GM21723 (cell line): ENCODE data around the gene NUDT3.
"Not testable (repeated sequence)": the region's sequence is repeated elsewhere in the genome, so short reads cannot be mapped to it uniquely, and the experiment has no call there.

ENCODE experiments used
- ATAC-seq: cut with Tn5 transposase; IDR thresholded peaks from one replicate; pipeline ENCODE4 v1.9.1; 2021; ENCODE audit warnings: mild to moderate bottlenecking, moderate library complexity; ENCODE audit not compliant: unreplicated experiment

NUDT3 gene

DNA sequence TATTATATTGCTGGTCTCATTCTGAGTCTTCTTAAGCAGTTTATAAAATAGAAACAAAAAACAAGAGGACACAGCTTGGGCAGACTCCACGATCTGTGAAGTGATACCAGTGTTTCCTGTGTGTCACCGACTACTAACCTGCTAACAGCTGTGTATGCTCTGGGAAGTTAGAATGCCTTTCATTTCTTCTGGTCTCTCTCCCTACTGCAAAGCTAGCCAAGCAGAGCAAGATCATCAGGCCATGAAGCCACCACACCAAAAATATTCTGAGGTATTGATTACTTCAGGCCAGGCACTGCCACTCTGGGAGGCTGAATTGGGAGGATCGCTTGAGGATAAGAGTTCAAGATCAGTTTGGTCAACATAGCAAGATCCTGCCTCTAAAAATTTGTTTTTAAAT, 96.7 kb downstream of the NUDT3 start:
- ATAC-seq = peak; percentile 82

DNA sequence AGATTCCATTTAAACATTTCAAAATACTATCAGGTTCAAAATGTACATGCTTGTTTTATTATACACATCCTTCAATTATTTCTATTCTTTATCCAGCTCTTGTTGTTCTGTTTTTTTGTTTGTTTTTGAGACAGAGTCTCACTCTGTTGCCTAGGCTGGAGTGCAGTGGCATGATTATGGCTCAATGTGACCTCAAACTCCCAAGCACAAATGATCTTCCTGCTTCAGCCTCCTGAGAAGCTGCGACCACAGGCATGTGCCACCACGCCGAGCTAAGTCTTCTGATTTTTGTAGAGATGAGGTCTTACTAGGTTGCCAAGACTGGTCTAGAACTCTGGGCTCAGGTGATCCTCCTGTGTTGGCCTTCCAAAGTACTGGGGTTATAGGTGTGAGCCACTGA, 99.5 kb downstream of the NUDT3 start:
- no peak for ATAC-seq

DNA sequence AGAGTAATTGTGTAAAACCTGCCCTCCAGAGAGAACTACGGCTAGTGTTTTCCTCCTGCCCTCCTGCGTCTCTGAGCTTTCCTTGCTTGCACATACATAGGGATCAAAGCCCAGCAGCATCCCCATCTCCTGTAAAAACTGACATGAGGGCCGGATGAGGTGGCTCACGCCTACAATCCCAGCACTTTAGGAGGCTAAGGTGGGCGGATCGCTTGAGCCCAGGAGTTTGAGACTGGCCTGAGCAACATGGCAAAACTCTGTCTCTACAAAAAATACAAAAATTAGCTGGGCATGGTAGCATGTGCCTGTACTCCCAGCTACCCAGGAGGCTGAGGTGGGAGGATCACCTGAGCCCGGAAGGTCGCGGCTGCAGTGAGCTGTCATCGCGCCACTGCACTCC, 103.3 kb downstream of the NUDT3 start:
- ATAC-seq = no peak

DNA sequence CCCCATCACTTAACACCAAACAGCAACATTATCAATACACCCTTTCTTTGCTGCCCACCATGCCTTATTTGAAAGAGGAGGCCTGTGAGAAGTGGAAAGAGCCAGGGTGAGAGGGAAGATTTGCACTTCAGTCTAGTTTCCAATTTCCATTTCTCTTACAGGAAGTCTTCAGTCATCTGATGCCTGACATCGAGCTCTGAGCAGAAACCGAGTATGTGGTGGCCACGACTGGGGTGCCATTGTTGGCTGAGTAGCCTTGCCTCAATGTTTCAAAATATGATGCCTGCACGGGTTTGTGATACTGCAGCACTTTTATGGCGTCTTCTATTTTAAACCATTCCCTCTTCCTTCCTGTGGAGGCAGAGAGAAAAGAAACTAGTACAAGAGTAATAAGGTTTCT, 103.9 kb downstream of the NUDT3 start:
- ATAC-seq = no peak

DNA sequence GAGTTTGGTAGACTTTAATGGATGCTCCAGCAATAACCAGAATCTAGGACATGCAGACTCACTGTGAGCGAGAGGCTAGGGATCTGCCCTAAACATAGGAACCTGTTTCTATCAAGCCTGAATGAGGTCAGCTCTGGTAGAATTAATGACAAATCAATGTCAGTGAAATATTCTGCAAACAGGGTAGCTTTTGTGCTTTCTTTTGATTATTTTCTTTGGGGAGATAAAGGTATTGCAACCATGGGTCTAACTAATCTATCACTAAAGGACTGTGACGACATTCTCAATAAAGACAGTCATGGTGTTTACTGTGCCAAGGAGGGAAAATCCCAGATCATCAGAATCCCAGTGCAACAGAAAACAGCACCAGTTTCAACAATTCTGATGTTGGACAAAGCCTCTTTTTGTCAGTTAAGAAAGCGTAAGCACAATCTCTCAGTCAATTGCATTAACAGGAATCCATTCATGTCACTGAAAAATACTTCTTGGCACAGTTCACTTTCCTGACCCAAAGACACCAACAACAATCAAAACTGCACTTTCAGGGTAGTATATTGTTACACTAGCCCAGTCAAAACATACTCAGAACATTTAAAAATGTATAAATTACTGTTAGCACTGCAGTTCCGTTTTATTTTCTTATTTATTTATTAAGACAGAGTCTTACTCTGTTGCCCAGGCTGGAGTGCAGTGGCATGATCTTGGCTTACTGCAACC, 106.9 kb downstream of the NUDT3 start:
- no peak for ATAC-seq

DNA sequence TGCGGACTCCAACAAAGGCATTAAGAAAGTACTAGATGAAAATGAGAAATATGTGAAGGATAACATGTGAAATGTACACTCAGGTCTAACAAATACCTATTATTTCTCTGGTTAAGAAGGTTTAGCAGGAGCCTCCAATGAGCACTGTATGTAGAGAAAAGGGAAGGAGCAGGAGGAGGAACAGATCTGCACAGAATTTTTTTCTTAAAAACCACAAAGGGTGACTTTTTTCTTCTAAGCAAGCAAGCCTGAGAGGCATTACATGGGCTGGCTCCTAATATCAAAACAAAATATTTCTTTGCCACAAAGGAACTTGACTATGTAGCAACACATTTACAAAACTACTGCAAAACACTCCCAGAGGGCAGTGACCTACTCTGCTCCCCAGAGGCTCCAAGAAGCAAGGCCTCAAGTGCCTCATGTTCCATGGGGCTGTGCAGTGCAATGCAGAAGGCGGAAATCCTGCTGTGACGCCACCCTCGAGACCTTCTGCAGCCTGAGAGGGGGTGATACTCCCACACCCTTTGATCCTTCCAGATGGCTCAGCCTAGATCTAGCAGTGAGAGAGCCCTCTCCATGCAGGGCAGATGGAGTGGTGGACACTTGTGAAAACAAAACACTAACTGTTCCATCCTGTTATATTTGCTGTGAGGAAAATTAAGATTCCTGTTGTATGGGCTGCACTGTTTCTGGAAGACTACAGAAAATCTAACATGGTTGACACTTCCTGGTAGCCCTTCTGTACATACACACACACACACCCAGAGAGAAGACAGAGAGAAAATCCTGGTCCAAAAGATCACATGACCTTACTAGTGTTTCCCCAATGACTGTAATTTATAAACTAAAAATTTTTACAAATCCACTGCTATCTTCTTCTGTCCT, 107.7 kb downstream of the NUDT3 start:
- no peak for ATAC-seq

DNA sequence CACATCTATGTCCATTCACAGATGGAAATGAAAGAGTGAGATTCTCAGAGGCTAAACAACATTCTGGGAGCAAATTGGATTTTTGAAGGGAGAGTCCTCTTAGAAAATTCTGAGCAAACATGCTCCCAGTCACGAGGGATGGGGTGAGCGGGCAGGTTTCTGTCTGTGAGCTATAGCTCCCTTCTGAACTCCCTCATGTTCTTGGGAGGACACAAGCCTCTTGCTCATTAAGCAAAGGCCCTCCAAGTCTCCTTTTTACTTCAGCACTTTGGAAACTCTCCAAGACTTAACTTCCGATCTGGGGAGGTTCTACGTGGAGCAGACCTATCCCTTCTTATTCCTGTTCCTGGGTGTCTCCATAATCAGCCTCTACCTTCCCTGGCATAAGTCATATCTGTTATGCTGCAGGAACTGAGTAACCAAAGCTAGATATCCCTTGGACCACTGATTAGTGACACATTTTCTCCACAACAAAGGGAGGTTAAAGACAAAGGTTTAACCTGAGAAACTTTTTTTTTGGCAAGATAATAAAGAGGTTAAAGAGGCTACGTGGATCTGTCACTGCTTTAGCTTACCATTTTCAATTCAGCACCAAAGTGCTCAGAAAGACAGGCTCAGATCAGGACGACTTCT, 110.7 kb downstream of the NUDT3 start:
- ATAC-seq = no peak

DNA sequence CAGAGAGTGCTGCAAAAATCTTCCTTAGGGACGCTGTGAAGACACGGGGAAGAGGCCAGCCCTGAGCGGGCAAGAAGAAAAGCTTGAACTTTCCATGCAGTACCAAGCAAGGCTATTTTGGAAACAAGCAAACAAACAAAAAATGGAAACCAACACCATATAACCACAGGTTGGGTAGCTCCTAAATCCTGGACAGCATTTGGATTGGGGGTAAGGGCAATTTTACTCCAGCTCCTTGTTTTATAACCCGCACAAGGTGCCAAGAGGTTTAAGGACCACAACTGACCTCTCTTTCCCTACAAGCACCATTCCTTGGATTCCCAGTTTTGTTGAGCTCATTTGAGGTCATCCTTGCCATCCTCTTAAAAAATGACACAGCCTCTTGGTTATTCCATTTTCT, 112.3 kb downstream of the NUDT3 start:
- no peak for ATAC-seq

DNA sequence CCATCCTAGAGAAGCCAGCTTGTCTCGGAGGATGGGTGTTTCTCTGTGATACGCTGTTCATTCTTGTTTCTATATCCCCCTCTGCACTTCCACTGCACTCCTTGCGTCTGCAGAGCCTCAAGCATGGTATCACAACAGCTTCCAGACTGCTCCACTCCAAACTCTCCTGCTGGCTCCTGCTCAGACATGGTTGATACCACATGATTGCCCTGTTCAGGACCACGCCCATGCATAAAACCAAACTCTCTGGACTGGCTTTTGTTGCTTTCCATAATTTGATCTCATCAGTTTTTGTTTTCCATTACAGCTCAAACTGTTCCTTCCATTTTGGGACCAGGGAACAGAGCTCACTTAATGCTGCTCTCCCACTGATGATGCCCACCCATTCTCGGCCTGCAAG, 113.6 kb downstream of the NUDT3 start:
- ATAC-seq = no peak

DNA sequence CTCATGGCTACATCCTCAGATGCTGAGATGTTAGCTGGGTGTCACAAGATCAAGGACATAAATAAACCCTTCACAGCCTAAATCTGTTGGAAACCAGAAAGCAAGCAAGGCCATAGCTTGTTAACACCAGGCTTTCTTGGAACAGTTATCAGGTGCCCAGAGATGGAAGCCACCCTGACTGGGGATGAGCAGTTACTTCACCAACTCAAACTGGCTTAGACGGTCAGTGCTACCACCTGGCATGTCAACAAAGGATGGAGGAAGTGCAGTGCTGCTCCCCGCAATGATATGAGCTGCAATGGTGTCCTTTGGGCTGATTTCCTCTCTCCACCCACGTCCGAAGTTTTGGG, 114.7 kb downstream of the NUDT3 start:
- ATAC-seq = no peak

DNA sequence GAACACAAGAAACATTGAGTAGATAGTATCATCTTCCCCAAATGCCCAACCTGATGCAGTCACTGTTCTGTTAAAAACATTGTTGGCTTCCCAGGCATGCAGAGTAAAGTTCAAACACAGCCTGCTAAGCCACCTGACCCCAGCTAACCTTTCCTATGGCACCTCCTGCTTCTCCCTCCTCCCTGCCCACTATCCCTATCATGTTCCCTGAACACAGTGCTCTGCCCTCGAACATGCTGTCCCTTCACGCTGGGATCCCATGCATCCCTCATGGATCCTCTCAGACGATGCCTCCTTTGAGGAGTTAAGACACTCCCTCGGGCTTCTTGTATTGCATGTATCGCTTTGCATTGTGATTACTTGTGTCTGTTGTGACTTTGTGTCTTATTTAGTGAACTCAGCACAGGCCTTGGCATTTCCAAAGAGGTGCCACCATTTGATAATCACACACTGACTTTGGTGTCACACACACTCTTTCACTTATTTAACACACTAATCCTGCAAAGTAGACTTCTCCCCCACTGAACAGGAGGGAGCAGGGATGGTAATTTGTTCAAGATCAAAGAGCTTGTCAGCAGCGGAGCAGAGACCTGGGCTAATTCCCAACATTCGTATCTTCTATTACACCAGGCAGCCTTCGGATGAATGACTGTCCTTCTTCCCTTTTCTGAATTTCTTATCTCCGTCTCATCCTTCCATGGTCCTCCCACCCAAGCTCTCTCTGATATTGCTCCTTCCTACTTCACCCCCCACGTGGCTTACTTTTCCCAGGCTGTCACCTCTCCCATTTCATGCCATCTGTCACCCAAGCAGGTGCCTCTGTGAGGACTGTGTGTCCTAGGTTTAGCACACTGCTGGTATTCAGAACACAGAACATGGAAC, 115.3 kb downstream of the NUDT3 start:
- ATAC-seq = no peak

DNA sequence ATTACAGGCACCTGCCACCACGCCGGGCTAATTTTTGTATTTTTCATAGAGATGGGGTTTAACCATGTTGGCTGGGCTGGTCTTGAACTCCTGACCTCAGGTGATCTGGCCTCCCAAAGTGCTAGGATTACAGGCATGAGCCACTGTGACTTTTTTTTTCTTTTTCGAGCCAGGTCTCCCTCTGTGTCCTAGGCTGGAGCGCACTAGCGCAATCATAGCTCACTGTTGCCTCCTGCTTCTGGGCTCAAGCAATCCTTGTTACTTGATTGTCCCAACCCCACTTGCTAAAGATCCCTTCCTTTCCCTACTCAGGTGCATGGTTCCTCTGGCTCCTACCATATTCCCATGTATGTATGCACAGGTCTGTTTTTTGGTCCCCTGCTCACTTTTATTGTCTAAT, 116.3 kb downstream of the NUDT3 start:
- ATAC-seq = no peak

DNA sequence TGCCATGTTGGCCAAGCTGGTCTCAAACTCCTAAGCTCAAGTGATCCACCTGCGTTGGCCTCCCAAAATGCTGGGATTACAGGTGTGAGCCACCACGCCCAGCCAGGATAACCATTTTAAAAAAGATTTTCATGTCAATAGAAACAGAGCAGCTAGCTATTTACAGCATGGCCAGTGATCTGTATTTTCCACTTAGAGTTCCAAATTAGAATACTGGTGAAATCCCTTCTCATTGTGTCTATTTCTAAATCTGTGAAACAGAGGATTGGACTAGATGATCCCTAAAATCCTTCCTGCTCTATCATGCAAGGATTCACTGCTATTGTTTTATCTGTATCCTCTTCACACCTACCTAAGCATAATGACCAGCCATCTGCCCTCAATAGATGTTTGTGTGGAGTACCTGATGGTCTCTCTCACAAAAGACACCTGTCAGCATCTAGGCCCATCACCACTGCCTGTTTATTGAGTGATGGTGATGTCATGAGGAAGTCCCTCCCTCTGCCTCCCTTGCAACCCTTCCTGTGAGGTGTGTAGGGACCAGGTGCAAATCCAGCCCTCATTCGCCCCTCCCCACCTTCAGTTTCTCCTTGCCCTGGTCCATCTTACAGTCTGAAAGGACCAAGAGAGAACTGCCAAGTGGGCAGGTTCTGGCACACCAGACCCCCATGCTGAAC, 117.2 kb downstream of the NUDT3 start:
- no peak for ATAC-seq

DNA sequence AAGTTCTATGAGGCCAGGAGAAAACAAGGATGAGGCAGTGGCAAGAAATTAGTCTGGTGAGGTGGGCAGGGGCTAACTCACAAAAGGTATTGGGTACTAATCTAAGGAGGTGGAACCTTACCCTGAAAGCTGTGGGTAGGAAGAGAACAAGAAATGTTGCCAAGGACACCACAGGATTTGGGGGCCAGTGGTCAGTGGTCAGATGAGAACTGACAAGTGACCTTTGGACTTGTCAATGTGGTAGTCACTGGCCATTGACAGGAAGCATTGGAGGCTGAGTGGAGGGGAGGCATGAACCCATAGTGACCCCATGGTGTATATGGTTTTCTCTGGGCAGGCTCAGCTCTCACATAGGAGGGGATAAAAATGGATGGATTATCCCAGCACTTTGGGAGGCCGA, 118.3 kb downstream of the NUDT3 start:
- no peak for ATAC-seq

DNA sequence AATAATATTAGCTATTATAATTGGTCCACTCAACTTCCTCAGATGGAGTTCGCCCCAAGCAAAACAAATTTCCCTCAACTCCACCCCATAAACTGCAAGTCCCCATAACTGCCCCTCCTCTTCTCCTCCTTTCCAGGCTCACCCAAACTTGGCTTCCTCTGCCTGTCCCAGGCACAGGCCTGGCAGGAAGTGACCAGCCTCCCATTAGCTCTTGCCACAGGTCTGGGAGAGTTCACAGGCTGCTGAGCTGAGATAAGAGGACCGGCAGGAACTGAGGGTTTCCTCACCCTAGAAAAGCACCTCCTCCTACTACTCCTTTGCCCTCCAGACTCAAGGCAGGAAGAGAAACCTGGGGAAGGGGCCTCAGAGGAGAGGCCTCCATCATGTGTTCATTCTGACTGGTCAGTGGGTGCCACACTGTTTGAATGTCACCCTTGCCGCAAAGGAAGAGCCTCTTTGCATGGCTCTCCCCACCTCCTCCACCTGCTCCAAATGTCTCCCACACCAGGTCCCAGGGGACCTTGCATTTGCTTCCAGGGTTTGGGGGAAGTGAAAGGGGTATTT, 119.1 kb downstream of the NUDT3 start:
- ATAC-seq = no peak

DNA sequence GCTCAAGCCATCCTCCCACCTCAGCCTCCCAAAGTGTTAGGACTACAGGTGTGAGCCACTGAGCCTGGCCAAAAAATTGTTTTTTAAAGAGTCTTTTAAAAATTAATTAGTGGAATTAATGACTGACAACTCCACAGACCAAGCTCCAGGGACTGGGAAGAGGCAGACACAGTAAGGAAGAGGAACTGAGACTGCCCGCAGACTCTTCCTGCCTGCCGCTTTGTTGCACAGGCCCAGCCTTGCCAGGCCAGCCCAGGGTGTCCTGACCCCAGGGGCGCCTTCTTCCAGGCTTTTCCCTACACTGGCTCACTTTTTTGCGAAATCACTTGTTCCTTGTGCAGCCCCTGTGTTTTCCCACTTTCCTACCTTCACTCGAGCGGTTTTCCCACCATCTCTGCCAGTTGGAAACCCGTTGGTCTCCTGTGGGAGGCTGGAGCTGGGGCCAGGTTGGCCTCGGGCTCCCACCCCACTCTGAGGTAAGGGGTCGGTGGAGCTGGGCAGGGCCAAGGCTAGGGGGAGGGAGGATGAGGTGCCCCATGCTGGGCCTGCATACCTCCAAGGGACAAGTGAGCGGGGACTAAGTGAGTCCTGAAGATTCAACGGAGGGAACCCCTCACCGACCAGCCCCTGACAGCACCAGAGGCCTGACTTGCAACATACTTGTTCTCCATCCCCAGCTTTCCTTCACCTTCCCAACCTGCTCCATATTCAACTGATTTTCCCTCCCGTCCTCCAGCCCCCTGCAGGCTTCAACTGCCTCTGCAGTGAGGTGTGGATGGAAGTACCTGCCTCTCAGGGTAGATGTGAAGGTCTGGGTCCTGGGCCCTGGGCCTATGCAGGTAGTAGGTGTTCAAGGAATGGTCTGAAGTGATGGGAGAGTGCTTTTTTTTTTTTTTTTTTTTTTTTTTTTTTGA, 120.2 kb downstream of the NUDT3 start:
- ATAC-seq = no peak

DNA sequence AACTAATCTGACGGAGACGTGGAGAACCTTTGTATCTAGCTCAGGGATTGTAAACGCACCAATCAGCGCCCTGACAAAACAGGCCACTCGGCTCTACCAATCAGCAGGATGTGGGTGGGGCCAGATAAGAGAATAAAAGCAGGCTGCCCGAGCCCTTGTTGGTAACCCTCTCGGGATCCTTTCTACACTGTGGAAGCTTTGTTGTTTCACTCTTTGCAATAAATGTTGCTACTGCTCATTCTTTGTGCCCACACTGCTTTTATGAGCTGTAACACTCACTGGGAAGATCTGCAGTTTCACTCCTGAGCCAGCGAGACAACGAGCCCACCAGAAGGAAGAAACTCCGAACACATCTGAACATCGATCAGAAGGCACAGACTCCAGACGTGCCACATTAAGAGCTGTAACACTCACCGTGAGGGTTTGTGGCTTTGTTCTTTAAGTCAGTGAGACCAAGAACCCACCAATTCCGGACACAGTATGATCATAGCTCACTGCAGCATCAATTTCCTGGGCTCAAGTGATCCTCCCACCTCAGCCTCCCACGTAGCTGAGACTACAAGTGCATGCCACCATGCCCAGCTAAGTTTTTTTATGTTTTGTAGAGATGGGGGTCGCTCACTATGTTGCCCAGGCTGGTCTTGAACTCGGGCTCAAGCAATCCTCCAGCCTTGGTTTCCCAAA, 122.7 kb downstream of the NUDT3 start:
- not testable (repeated sequence) for ATAC-seq

DNA sequence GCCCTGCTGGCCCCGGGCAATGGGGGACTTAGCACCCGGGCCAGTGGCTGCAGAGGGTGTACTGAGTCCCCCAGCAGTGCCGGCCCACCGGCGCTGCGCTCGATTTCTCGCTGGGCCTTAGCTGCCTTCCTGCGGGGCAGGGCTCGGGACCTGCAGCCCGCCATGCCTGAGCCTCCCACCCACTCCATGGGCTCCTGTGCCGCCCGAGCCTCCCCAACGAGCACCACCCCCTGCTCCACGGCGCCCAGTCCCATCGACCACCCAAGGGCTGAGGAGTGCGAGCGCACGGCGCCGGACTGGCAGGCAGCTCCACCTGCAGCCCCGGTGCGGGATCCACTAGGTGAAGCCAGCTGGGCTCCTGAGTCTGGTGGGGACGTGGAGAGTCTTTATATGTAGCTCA, 123.3 kb downstream of the NUDT3 start:
- not testable (repeated sequence) for ATAC-seq

DNA sequence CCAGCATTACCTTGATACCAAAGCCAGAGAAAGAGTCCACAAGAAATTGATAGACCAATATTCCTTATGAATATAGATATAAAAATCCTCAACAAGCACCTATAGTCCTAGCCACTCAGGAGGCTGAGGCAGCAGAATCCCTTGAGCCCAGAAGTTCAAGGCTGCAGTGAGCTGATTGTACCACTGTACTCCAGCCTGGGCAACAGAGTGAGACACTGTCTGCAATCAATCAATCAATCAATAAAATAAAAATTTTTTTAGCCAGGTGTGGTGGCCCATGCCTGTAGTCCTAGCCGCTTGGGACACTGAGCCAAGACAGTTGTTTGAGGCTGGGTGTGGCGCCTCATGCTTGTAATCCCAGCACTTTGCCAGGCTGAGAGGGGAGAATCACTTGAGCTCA, 124.7 kb downstream of the NUDT3 start:
- ATAC-seq = no peak
